A549 treated with AZD2906 at 1 μM for 4 hours (cell line): ENCODE measurements around the gene SERTM2. TPM values are rescaled to one million over a fixed set of nuclear protein-coding genes. Genes with fewer than 3 reads are reported as not detected.

ENCODE experiments used
- total RNA-seq: library from RNA; stranded (reverse); fragments of 200-300 nt; extraction: Qiagen RNA extraction; gene quantifications from 5 replicates; pipeline ENCODE4 v1.2.3, GENCODE V29; 2022

The SERTM2 gene
- total RNA-seq: not detected in 5 replicates

GRCh38 chrX:111511477-111511876, at the start of gene SERTM2:
SERTM2 (plus strand) TSS chrX:111511645; CDS start chrX:111518858, 7,213 bp downstream.

Other genes starting within 250 kb of the SERTM2 start
- not detected in 5 replicates for gene CAPN6, start 241.2 kb upstream of the SERTM2 start, total RNA-seq
- not detected in 5 replicates for gene DCX, start 99.5 kb upstream of the SERTM2 start, total RNA-seq
- 45.6 to 63.9 TPM (median 53.3 TPM) in 5 replicates for gene ALG13, start 169.5 kb downstream of the SERTM2 start, total RNA-seq